Stimulated activated CD4-positive, alpha-beta T cell treated with anti-CD3 and anti-CD28 coated beads, Interleukin-4, amount 100 ng/mL, for 48 hours (primary cell): ENCODE results near the gene ACTG1.
A peak's percentile ranks its signal among the peaks of the same experiment; 100 is the strongest.
"Not testable (repeated sequence)": the region's sequence is repeated elsewhere in the genome, so short reads cannot be mapped to it uniquely, and the experiment has no call there.

ENCODE experiments used
- DNase-seq, 2 donors: peaks; one replicate each; pipeline ENCODE4 v3.0.0-alpha.2; 2020; ENCODE audit warnings: low read depth in 2 of 2

ACTG1 gene

GRCh38 chr17:81533339-81534141, 20.9 kb upstream of the ACTG1 start:
- no peak for DNase-seq

- DNase-seq = no peak
Measured at GRCh38 chr17:81532490-81533287, 20.1 kb upstream of the ACTG1 start.

GRCh38 chr17:81531998-81532404, 19.4 kb upstream of the ACTG1 start:
- DNase-seq = not testable (repeated sequence)

GRCh38 chr17:81531013-81531412, 18.4 kb upstream of the ACTG1 start:
- DNase-seq = not testable (repeated sequence)

- no peak for DNase-seq
Measured at GRCh38 chr17:81529437-81529803, 16.8 kb upstream of the ACTG1 start.

- no peak for DNase-seq
Measured at GRCh38 chr17:81528651-81529436, 16.2 kb upstream of the ACTG1 start.

- no peak for DNase-seq
Measured at GRCh38 chr17:81528384-81528650, 15.7 kb upstream of the ACTG1 start.

- no peak for DNase-seq
Measured at GRCh38 chr17:81527591-81528383, 15.2 kb upstream of the ACTG1 start, which contains the start of gene FSCN2. FSCN2 (plus strand) TSS chr17:81528377; CDS start chr17:81528532, 155 bp downstream.

GRCh38 chr17:81526662-81527571, 14.3 kb upstream of the ACTG1 start:
- DNase-seq = no peak

GRCh38 chr17:81524865-81525159, 12.2 kb upstream of the ACTG1 start:
- DNase-seq = no peak

- no peak for DNase-seq
Measured at GRCh38 chr17:81524039-81524864, 11.7 kb upstream of the ACTG1 start.

GRCh38 chr17:81523402-81524038, 10.9 kb upstream of the ACTG1 start:
- no peak for DNase-seq

GRCh38 chr17:81522491-81523401, 10.1 kb upstream of the ACTG1 start:
- DNase-seq = no peak

GRCh38 chr17:81520021-81520901, 7.7 kb upstream of the ACTG1 start:
- DNase-seq = no peak

- DNase-seq = peak; percentile 44 to 59
Measured at GRCh38 chr17:81519284-81520020, 6.9 kb upstream of the ACTG1 start.

GRCh38 chr17:81518785-81519283, 6.2 kb upstream of the ACTG1 start:
- no peak for DNase-seq
